ENCODE measurements around the gene ABLIM1.

ABLIM1 gene

GRCh38 chr10:114575417-114576131, 82.5 kb downstream of the ABLIM1 start:
- no peak for DNase-seq

- no peak for DNase-seq
Observed at GRCh38 chr10:114573330-114574045, 84.6 kb downstream of the ABLIM1 start.

DNA sequence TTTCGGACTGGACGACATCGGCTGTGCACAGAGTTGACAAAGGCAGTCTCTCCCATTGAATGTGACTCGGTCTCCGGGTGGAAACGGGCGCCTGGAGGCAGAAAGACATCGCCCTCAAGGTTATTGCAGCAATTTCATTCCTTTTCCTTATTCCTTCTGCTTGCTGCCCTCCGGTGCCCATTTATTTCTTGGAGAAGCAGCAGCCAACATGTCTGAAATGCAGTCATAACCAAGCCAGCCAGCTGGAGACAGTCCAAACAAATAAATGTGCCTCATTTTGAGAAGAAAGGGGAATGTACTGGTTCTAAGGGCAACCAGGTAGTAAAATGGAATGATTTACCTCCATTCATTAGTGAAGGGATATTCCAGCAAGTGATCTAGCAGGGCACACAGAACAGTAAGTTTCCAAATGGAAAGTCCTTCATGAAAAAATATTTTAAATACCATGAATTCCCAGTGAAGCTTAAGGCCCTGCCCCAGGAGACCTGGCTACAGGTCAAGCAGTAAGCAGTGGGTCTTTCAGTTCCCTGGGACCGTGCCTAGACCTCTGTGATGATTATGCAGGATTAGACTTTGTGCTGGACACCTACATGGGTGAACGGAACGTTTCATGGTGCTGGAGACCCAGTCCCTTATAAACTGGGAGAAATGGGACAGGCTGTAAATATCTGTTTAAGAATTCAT, 86.6 kb downstream of the ABLIM1 start:
- DNase-seq, result no peak

GRCh38 chr10:114566064-114566463, 92.0 kb downstream of the ABLIM1 start:
- no peak for DNase-seq

- no peak for DNase-seq
Observed at GRCh38 chr10:114565066-114565465, 93.0 kb downstream of the ABLIM1 start.

GRCh38 chr10:114561008-114561523, 97.0 kb downstream of the ABLIM1 start:
- DNase-seq, result no peak

DNA sequence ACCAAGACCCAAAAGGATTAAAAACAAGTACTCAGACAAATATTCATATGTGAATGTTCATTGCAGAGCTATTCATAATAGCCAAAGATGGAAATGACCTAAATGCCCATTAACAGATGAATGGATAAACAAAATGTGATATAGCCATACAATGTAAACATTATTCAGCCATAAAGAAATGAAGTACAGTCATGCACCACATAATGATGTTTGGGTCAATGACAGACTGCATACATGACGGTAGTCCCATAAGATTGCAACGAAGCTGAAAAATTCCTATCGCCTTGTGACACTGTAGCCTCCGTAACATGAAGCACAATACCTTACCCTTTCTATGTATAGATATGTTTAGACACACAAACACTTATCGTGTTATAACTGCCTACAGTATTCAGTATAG, 97.9 kb downstream of the ABLIM1 start:
- no peak for DNase-seq

DNA sequence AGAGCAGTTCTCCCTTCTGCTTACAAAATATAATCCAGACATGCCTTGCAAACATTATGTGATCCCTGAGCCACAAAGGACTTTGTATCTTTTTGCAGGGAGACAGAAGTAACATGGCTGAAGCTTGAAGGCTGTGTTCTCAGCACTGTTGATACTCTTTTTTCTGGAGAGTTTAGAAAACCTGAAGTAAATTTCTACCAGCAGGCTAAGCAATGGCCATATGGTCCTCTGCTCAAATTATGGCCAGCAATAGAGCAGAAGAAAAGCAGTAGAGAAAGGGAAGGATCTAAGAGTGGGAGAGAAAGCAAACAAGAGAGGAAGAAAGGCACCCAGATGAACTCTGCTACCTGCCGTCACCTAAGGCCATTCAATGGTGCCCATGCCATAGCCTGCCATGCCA, 98.4 kb downstream of the ABLIM1 start:
- DNase-seq, result no peak

DNA sequence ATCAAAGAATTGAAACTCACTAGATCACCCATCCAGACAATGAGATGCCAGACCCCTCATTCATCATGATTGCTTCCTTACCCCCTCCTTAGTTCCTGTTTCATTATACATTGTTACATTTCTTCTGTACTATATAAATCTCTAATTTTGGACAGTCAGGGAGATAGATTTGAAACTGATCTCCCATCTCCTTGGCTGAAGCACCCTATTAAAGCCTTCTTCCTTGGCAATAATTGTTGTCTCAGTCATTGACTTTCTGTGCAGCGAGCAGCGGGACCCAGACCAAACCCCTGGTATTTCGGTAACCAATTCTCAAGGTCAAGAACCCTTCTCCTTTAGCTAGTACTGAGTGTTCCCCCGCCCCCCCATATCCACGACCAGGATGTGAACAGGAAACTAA, 100.2 kb downstream of the ABLIM1 start:
- DNase-seq, result no peak

GRCh38 chr10:114556236-114557122, 101.6 kb downstream of the ABLIM1 start:
- DNase-seq, result no peak

GRCh38 chr10:114553436-114553835, 104.6 kb downstream of the ABLIM1 start:
- DNase-seq, result no peak

DNA sequence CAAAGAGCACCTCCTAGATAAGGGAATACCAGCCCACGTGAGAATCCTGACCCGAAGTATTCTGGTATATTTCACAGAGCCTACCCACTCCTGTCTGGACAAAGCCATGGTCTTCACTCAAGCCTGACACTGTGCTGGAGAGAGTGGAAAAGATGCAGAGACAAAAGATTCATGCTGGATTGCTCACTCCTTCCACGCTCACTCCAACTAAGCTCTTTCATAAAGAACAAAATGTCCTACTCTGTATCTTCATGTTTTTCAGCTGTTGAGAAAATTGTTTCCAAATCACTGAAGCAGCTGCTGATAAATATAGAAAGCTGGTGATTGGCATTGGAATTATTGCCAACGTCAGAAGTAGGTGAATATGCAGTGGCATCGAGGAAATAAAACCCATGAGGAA, 106.0 kb downstream of the ABLIM1 start:
- DNase-seq, result no peak

DNA sequence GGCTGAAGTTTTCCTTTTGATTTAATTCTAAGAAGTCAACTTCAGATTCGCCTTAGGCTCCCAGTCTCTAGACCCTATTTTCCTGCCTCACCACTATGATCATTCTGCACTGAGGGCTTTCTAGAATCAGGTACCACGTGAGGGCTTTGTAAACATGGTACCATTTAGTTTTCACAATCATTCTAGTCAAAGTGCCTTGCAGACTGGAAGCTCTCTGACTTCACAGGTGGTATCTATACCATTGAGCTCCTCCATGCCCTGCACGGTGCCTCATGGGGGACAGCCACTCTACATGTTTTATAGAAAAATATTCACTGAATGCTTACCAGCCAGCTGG, 106.5 kb downstream of the ABLIM1 start:
- DNase-seq, result no peak

DNA sequence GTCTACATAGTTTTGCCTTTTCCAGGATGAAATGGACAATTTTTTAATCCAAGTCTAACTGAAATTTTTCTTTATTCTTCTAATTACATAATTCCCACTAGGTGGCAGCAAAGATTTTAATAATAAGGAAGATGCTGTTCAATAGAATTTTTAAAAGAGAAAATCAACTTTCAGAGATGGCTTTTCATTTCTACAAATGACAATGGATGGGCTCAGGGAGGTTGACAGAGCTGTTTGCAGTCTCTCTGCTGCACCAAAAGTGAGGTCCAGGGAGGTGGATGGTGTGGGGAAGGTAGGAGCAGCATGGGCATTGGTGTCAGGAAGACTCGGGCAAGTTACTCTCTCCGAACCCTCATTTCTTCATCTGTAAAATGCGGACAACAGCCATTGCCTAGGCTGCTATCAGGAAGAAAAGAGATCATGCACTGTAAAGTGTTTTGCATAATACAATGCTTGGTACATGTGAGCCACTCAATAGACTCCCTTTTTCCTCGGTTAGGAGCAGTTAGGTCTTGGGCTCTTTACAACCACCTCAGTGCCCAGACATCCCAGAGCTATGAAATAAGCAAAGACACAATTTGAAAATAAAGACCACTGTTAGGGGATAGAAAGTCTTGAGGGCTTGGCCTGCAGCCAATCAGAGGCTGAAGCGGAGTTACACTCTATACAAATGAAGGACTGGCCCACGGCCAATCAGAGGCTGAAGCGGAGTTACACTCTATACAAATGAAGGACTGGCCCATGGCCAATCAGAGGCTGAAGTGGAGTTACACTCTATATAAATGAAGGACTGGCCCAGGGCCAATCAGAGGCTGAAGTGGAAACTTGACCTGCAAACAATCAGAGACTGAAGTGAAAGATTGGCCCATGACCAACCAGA, 107.1 kb downstream of the ABLIM1 start:
- DNase-seq, result no peak

DNA sequence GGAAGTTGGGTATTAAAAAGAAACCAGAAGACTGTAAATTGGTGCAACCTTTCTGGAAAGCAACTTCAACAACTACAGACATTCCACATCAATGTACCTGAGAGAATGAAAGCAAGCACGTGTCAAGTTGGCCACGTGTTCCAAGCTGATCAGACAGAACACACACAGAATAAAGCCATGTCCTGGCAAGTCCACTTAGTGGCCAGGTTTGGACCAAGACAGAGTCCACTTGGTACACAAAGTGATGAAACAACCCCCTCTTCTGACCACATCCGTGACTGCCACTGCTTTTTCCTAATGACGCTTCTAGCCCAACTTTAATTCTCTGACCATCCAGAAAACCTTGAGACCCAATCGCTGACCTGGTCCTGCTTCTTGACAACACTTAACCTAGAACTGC, 109.4 kb downstream of the ABLIM1 start:
- no peak for DNase-seq

- no peak for DNase-seq
Observed at GRCh38 chr10:114547514-114547913, 110.6 kb downstream of the ABLIM1 start.

GRCh38 chr10:114547056-114547455, 111.0 kb downstream of the ABLIM1 start:
- no peak for DNase-seq

- no peak for DNase-seq
Observed at GRCh38 chr10:114545819-114546218, 112.3 kb downstream of the ABLIM1 start.

- DNase-seq, result no peak
Observed at GRCh38 chr10:114545071-114545470, 113.0 kb downstream of the ABLIM1 start.

- DNase-seq, result no peak
Observed at GRCh38 chr10:114544045-114544659, 113.9 kb downstream of the ABLIM1 start.

DNA sequence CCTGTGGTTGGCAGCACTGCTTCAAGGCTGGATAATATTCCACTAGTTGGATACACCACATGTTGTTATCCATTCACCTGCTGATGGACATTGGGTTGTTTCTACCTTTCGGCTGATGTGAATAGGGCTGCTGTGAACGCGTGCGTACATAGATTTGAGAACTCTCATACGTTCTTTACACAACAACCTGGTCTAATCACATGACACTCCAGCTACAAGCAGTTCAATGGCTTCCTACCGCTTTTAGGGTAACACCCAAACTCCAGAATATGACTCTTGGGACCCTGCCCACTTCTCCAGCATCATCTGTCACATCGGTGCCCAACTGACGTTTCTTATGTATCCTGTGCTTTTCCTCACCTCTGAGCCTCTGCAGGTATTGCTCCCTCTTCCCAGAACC, 114.6 kb downstream of the ABLIM1 start:
- no peak for DNase-seq

Measured in bone marrow (tissue), 2 donors.